ENCODE results near the gene TOMM6.

DNA sequence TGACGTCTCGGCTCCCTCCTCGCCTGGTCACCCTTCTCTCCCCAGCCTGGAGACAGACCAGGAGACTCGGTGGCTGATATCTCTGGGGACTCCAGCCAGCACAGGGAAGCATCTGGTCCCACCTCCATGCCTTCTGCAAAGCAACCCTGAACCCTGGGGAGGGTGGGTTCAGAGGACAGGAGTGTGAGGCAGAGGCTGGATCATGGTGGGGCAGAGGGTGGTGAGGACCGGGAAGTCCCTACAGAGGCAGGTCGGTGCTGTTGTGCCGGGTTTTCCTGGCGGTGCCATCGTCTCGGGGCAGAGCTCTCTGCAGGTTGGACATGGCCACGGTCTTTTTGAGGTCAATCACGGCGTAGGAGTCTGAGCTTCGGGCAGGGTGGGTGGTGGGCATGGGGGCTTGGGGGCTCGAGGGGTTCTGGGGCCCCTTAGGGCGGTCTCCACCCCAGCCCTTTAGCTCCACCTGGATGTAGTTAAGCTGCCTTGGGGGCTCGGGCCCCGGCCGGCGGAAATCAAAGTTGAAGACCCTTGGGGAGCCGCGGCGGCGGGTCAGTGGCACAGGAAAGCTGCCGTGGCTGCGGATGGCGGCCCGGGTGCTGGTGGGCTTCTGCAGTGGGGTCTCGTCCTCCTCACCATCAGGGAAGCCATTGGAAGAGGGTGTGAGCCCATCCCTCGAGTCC is 17.0 kb upstream of the TOMM6 start:
- no peak for TF ChIP-seq CTCF (IDR thresholded peaks at IDR 0.05; ENCODE audit: insufficient read depth, low read length)
- TF ChIP-seq, protein P1, sequence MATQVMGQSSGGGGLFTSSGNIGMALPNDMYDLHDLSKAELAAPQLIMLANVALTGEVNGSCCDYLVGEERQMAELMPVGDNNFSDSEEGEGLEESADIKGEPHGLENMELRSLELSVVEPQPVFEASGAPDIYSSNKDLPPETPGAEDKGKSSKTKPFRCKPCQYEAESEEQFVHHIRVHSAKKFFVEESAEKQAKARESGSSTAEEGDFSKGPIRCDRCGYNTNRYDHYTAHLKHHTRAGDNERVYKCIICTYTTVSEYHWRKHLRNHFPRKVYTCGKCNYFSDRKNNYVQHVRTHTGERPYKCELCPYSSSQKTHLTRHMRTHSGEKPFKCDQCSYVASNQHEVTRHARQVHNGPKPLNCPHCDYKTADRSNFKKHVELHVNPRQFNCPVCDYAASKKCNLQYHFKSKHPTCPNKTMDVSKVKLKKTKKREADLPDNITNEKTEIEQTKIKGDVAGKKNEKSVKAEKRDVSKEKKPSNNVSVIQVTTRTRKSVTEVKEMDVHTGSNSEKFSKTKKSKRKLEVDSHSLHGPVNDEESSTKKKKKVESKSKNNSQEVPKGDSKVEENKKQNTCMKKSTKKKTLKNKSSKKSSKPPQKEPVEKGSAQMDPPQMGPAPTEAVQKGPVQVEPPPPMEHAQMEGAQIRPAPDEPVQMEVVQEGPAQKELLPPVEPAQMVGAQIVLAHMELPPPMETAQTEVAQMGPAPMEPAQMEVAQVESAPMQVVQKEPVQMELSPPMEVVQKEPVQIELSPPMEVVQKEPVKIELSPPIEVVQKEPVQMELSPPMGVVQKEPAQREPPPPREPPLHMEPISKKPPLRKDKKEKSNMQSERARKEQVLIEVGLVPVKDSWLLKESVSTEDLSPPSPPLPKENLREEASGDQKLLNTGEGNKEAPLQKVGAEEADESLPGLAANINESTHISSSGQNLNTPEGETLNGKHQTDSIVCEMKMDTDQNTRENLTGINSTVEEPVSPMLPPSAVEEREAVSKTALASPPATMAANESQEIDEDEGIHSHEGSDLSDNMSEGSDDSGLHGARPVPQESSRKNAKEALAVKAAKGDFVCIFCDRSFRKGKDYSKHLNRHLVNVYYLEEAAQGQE (IDR thresholded peaks at IDR 0.05; ENCODE audit: insufficient replicate concordance, low read depth), result no peak
